DMS114 treated with DMSO at 0.1 percent for 48 hours (cell line): ENCODE measurements around the gene TBP.
A peak's percentile ranks its signal among the peaks of the same experiment; 100 is the strongest.

Source experiments
- DNase-seq: peaks from one replicate; lab custom pipeline; 2025; ENCODE audit not compliant: unreplicated experiment; lab: John Stamatoyannopoulos, UW

TBP gene

DNA sequence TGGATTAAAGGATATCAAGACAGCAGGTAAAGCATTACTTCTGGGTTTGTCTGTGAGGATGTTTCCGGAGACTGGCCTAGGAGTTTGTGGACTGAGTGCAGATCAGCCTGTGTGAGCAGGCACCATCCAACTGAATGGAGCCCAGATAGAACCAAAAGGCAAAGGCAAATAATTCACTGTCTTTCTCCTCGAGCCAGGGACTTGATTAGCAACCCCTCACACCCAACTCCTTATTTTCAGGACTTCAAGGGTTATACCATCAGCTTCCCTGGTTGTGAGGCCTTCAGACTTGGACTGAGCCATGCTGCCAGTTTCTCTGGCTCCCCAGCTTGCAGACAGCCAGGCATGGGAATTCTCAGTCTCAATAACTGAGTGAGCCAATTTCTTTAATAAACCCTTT, 20.4 kb upstream of the TBP start:
- DNase-seq, result no peak

DNA sequence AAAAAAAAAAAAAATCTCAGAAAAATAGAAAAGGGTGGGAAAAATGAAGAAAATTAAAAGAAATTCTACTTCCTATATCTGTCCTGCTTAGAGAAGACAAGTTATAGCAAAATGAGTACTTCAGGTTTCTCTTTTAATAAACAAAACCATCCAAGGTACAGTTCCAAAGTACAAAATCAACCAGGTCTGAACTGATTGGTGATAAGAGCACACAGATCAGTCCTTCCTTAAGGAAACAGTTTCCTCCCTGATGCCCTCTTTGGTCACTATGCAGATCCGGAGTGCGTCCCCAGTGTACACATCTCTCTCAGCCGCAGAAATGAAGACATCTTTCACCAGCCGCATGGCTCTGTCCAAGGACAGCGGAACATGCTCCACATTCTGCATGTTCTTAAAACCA, 19.2 kb upstream of the TBP start:
- DNase-seq, result no peak

DNA sequence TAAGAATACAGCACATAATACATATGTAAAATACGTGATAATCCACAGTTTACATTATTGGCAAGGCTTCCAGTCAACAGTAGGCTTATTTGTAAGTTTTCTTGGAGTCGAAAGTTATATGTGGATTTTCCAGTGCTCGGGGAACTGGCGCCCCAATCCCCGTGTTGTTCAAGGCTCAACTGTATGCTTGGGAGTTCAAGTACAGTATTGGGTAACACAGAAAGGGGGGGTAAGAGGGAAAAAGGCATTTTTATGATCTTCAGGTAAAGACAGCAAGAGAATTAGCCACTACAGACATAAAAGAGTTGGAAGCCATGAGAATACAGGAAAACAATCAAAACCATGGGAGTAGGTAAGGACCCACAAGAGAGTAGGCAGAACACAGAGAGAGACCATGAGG, 17.5 kb upstream of the TBP start:
- DNase-seq, result no peak

DNA sequence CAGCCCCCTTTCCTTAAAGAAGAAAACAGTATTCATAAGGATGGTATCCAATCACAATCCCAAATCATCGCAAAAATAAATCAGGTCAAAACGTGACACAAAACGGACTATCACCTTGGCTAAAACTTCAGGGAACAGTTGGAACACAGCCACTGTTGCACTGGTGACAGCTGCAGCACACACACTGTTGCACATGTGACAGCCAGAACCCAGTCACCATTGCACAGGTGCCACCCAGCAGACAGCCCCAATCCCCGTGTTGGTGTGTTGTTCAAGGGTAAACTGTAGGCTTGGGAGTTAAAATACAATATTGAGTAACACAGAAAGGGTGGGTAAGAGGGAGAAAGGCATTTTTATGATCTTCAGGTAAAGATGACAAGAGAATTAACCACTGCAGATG, 16.8 kb upstream of the TBP start:
- no peak for DNase-seq

DNA sequence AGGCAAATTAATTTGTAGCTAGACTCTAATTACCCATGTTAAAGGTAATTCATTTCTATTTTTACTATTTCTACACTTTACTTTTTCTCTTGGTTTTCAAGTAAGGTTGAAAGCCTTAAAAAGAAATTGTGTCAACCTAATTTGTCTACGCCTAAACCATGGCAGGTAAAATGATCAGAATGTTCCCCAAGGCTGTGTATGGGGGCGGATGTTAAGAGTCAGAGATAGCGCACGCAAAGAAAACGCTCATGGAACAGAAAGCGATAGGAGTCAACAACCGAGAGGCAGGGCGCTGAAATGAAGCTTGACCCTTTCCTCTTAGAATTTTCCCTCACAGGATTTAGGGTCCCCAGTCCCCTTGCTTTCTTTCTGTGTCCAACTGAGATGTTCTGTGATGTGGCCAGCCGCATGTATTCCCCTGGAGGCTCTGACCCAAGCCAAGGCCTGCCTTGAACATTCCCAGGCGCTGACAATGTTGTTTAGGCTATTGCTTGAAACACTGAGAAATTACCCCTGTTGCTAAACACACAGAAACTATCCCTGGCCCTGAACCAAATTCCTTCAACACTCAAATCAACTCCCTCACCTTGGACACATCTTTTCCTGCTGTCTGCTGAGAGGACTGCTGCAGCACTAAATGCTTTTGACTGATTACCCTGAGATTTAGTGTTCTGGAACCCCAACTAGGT, 12.0 kb upstream of the TBP start:
- DNase-seq, result no peak

DNA sequence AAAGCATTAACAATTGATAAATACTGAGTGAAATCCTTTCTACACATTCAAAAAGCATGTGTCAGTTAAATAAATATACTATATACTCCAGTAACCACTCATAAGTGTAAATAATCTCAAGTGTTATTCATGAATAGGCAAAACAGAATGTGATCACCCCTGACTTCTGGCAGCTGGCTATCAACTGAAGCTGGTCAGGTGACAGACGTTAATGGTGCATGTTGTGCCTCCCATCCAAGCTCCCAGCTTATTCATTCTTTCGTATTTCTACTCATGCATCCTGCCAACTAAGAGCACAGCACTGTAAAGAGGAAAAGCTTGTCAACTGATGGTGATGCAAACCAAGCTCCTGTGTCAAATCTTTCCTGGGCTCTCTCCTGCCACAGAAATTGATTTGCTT, 8.8 kb upstream of the TBP start:
- no peak for DNase-seq

DNA sequence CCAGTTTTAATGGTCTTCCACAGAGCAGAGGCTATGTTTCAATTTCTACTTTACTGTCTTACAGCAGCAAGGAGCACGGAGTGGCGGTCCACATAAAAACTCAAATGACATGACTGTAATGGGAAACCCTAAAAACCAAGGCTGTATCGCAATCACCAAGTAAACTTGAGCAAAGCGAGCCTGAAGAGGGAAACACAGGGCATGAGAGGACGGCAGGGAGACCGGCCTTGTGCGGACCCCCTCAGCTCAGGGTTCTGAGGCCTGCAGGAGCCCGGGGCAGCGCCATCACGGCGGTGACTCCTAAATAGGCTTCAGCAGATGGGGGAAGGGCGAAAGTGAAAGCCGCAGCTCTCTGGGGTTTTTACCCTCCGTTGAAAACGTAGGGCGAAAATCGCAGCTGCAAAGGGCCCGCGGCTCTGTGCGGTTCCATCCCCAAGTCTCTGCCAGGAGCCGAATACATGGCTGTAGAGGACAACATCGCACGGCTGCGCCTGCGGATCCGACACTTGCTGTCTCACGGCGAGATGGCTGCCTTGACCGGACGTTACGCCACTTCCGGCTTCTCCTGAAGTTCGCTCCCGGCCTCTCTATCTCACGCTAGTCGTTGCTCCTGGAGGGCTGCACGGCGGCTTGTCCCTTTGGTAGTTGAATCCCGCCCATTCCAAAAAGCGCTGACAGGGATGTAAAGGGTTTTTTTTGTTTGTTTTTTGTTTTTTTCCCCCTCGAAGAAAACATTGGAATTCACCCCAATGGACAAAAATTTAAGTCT, 1.2 kb upstream of the TBP start, which contains the start of gene PSMB1:
TSS of gene PSMB1 (minus strand) at position 543 of the 769 bp plus-strand sequence. CDS start at position 478, 65 bp downstream.
- peak; percentile 76 for DNase-seq

DNA sequence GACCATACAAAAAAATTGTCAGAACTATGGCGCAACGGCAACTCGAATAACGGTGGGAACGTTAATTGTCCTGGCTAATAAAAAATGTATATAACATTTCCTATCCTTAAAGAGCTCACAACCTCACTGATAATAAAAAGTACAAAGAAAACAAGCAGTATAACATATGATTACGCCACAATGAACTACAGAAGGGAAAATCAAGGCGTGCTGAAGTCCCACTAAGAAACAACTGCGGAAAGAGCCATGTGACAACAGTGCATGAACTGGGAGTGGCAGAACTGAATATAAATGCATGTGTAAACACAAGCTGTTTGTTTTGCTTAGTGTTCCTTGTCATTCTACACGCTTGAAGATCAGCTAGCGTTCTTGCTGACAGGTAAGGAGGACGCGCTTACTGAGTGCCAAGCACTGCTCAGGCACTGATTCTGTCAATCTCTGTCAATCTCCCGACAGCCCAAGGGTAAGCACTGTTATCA, 596 bp upstream of the TBP start:
- no peak for DNase-seq

DNA sequence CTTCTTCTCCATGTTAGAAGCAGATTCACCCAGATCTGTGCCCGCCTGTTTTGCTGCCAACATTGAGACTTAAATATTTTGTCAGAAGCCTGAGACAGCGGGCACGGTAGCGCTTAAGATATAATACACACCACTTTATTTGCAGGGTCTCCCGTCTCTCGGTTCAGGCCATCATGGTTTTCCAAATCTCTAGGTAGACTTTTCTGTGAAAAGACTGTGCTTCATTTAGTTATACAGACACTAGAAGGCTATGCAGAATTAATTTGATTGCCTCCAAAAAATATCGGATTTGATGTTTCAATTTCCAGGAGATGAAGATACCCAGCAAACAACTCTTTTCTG, 598 bp downstream of the TBP start:
- DNase-seq, result no peak

DNA sequence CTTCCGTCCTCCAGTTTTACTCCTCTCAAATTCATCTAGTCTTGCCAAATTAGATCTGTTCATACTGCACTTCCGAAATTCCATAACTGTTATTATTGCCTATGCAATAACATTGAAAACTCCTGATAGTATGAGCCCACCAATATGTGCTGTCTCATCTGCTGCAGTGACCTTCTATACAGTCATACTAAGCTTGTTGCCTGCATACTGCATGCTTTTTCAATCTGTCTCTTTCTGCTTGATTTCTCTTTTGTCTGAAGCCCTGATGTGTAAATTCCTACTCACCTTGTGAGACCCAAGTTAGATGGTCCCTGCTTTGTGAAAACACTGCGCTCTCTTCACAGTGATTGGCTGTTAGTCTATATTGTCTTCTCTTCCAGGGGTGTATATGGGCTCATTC, 1.1 kb downstream of the TBP start:
- DNase-seq, result no peak

DNA sequence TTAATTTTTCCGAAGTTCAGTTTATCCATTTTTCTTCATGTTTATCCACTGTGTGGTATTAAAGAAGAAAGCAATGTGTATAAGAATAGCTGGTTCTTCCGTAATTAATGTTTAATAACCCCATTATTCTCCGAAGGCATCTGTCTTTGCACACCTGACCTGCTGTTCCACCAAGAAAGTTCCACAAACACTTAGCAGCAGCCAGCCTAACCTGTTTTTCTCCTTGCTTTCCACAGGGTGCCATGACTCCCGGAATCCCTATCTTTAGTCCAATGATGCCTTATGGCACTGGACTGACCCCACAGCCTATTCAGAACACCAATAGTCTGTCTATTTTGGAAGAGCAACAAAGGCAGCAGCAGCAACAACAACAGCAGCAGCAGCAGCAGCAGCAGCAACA, 7.4 kb downstream of the TBP start:
- no peak for DNase-seq

DNA sequence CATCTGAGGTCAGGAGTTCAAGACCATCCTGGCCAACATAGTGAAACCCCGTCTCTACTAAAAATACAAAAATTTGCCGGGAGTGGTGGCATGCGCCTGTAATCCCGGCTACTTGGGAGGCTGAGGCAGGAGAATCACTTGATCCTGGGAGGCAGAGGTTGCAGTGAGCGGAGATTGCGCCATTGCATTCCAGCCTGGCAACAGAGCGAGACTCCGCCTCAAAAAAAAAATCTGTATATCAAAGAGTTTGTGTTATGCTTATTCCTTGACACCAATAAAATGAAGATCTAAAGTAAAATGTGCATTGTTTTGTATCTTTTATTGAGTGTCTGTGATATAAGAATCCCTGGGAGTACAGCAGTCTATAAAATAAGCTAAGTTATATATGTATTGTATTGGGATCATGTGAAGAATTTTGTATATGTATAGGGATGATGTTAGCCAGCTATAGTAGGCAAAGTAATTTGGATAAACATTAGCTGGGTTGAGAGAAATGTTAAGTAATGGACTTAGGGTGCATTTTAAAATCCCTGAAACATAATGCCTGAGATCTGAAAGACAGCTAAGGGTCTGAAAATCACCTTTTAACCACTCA, 10.9 kb downstream of the TBP start:
- no peak for DNase-seq

DNA sequence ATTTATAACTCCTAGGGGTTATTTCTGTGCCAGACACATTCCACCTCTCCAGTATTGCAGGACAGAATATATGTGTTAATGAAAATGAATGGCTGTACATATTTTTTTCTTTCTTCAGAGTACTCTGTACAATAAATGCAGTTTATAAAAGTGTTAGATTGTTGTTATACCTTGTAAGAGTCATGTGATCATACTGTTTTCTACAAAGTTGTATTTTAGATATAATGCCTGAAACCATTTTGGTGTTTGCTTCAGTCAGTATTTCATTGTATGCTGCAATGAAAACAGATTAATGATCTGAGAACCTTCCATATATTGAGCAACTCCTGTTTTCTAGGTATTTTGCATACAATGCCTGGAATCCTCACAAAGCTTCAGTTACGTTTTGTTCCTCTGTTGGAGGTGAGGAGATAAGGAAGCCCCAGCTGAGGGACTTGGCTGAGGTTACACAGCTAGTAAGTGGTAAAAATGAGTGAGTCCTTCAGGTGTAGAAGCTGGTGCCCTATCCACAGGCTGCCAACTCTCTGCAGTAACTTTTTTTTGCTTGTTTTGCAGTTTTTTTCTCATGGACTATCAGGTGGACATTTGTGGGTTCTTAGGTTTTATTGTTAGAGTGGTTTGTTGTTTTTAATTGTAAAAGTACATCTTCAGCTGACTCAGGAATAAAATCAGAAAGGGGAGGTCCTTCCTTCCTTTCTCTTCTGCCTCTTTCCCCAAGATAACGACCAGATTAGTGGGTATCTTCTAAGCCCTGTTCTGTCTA, 18.7 kb downstream of the TBP start:
- no peak for DNase-seq

DNA sequence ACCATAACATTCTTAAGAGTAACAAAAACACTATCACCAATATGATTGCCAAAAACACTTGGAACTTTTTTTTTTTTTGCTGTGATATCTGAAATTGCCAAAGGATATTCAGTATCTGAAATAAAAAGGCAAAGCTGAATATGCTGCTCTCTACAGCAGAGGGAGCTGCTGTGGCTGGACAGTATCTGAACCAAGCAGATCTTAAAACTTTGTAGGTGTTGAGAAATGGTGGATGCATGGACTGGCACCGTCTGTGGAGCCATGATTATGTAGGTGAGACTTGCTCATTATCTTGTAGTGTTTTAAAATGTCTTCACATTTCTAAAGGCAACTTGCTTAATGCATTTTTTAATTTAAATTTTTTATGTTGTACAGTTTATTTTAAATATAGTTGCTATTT, 21.1 kb downstream of the TBP start:
- DNase-seq, result peak; percentile 1

DNA sequence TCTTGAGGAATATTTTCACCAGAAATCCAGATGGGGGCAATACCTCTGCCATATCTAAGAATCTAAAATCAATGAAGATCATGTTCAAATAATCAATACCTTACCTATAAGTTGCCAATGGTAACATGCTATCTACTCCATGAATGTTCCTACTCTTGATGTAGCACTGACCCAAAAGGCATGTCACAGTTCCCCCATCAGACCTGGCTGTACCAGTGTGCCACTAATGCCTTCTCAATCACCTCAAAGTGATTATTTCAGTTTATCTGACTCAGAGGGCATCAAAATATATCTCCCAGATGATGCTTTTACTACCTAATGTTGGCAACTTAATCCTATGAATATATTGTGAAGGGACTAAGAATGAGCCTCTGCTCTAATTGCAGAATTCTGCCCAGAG, 24.7 kb downstream of the TBP start:
- DNase-seq, result no peak

DNA sequence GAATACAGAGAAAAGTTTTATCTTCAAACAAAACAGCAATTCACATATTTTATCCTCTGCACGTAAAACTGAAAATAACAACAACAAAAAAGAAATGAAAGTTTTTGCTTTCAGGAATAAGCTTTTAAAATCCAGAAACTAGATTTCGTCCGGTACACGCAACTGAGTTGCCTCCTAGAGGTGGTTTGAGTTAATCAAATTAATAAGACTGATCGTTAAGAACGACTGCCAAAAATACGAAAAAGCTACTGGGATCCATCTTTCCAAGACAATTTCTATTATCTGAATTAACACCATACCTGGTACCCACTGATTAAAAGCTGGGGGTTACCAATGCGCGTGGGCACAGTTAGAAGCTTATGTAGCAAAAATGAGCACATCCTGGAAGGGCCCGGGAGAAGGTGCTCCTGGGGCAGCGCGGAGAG, 29.6 kb downstream of the TBP start:
- DNase-seq, result no peak

DNA sequence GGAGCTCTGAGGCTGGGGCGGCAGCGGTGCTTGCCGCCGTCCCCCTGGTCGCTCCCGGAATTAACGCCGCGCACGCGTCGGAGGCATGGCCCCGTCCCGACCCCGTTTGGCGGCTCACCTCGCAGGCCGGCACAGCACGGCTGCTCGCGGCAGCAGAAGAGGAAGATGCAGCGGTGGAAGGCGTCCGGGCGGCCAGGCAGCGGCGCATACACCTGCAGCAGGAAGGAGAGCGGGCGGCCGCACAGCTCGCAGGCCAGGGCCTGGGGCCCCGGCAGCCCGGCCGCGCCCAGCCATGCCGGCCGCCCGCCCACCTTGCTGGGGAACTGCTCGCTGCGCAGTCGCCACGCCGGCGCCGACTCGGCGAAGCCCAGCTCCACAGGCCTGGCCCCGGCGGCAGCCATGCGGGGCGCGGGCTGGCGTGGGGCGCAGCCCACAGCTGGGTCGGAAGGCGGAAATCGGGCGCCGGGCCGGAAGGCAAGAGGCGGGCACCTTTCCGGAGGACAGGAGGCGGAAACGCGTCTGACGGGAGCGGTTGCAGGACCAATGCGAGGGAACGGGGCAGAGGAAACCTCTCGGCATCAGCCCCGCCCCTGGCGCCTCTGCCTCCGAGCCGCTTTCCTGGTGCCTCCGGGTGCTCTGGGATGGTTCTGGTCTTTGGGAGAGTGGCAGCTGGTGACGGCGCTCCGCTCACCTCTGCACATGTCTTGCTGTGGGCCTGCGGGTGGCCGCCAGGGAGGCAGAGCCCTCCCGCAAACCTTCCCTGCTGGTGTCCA, 30.2 kb downstream of the TBP start, which contains the start of gene PDCD2:
TSS of gene PDCD2 (minus strand) at position 457 of the 773 bp plus-strand sequence. CDS start at position 401, 56 bp downstream.
- DNase-seq, result peak; percentile 71

DNA sequence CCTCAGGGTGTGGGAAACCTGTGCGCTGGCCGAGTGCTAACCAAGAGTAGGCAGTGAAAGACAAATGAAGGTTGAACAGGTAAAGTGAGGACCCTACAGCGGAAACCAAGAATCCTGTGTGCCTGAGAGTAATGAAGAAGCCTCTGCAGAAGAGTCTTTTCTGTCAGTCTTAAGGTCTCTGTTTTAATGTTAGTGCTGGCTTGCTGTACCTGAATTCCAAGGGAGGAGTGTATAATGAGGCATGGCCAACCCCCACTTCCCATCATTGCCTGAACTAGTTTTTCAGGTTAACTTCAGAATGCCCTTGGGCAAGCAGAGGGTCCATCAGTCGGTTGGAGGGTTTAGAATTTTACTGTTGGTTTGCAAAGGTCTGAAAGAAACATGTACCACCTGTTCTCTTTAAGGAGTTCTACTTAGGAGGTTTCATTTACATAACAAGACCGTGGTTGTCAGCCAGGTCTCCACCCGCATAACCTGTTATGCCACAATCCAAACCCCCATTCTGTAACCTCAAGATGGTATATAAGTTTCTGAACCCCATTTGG, 30.9 kb downstream of the TBP start:
- no peak for DNase-seq

DNA sequence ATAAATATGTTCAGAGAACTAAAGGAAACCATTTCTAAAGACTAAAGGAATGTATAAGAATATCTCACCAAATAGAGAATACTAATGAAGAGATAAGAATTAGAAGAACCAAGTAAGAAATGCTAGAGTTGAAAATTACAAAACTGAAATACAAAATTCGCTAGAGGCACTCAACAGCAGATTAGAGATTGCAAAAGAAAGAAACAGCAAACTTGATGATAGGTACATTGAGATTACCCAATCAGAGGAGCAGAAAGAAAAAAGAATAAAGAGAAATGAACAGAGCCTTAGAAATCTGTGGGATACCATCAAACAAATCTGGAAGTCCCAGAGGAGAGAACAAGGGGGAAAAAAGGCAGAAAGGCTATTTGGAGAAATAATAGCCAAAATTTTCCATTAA, 36.6 kb downstream of the TBP start:
- no peak for DNase-seq

DNA sequence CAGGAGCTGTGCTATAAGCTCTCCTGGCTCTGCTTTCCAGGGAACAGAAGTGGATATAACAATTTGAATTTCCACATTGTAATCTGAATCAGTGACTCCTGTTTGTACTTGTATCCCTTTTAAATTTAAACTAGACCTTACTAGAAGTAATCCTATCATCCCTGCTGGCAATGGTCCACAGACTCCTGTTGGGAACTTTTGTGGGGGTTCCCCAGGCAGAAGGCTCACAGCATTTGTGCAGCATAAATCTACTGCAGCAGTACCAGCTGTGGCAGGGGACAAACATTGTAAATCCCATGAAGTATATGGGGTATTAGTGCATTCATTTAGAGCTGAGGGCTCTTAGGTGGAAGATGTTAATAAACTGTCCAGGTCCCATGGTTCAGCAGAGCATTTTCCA, 42.3 kb downstream of the TBP start:
- DNase-seq, result no peak
